ENCODE data around the gene TBR1.
A peak's percentile ranks its signal among the peaks of the same experiment; 100 is the strongest.

Gene TBR1

GRCh38 chr2:161415987-161416707 is at the start of gene TBR1:
TBR1 (plus strand) TSS chr2:161416297; CDS start chr2:161416411, 114 bp downstream.
- no peak for DNase-seq (ENCODE audit: low spot score)

GRCh38 chr2:161367675-161368074 is 48.4 kb upstream of the TBR1 start:
- no peak for DNase-seq (ENCODE audit: low spot score)

GRCh38 chr2:161369311-161369710 is 46.8 kb upstream of the TBR1 start:
- DNase-seq (ENCODE audit: low spot score), result no peak

GRCh38 chr2:161370981-161371380 is 45.1 kb upstream of the TBR1 start:
- no peak for DNase-seq (ENCODE audit: low spot score)

GRCh38 chr2:161371869-161372268 is 44.2 kb upstream of the TBR1 start:
- DNase-seq (ENCODE audit: low spot score), result no peak

- DNase-seq (ENCODE audit: low spot score), result no peak
Observed at GRCh38 chr2:161373942-161374341, 42.2 kb upstream of the TBR1 start.

- DNase-seq (ENCODE audit: low spot score), result no peak
Observed at GRCh38 chr2:161374446-161374845, 41.7 kb upstream of the TBR1 start.

- no peak for DNase-seq (ENCODE audit: low spot score)
Observed at GRCh38 chr2:161379740-161380139, 36.4 kb upstream of the TBR1 start.

GRCh38 chr2:161381546-161381945 is 34.6 kb upstream of the TBR1 start:
- DNase-seq (ENCODE audit: low spot score), result no peak

- DNase-seq (ENCODE audit: low spot score), result no peak
Observed at GRCh38 chr2:161382747-161383146, 33.4 kb upstream of the TBR1 start.

GRCh38 chr2:161384864-161385263 is 31.2 kb upstream of the TBR1 start:
- peak; percentile 45 for DNase-seq (ENCODE audit: low spot score)

GRCh38 chr2:161386228-161386824 is 29.8 kb upstream of the TBR1 start:
- DNase-seq (ENCODE audit: low spot score), result no peak

- no peak for DNase-seq (ENCODE audit: low spot score)
Observed at GRCh38 chr2:161388146-161388779, 27.8 kb upstream of the TBR1 start.

GRCh38 chr2:161391737-161392506 is 24.2 kb upstream of the TBR1 start:
- peak; percentile 28 for DNase-seq (ENCODE audit: low spot score)

- no peak for DNase-seq (ENCODE audit: low spot score)
Observed at GRCh38 chr2:161400076-161400475, 16.0 kb upstream of the TBR1 start.

- no peak for DNase-seq (ENCODE audit: low spot score)
Observed at GRCh38 chr2:161402297-161402696, 13.8 kb upstream of the TBR1 start.

- DNase-seq (ENCODE audit: low spot score), result no peak
Observed at GRCh38 chr2:161406316-161406715, 9.8 kb upstream of the TBR1 start.

GRCh38 chr2:161407597-161407996 is 8.5 kb upstream of the TBR1 start:
- DNase-seq (ENCODE audit: low spot score), result no peak

GRCh38 chr2:161409308-161409907 is 6.7 kb upstream of the TBR1 start:
- DNase-seq (ENCODE audit: low spot score), result no peak

- DNase-seq (ENCODE audit: low spot score), result no peak
Observed at GRCh38 chr2:161412346-161412745, 3.8 kb upstream of the TBR1 start.

GRCh38 chr2:161414042-161415033 is 1.8 kb upstream of the TBR1 start:
- no peak for DNase-seq (ENCODE audit: low spot score)

Measured in activated CD4-positive, alpha-beta T cell treated with anti-CD3 and anti-CD28 coated beads, Interleukin-2, Interleukin-4, amounts not matched to agents 100 ng/mL and 50 ng/mL, durations not matched to agents 16 hours and 8 hours (primary cell).